SW 1271 (cell line): Measurements from ENCODE around the gene PHC2.

ENCODE experiments used
- DNase-seq, 2 experiments: peaks; one replicate each; lab custom pipeline; 2025; lab: John Stamatoyannopoulos, UW

PHC2 gene

GRCh38 chr1:33332357-33332789 is 98.5 kb downstream of the PHC2 start:
- no peak for DNase-seq

GRCh38 chr1:33331444-33332356 is 99.2 kb downstream of the PHC2 start:
- no peak for DNase-seq

- DNase-seq, result no peak
These were observed 100.0 kb downstream of the PHC2 start for GRCh38 chr1:33330906-33331305.

- no peak for DNase-seq
These were observed 100.5 kb downstream of the PHC2 start for GRCh38 chr1:33330361-33330890.

- DNase-seq, result no peak
These were observed 101.1 kb downstream of the PHC2 start for GRCh38 chr1:33329600-33330305.

- DNase-seq, result no peak
These were observed 102.1 kb downstream of the PHC2 start for GRCh38 chr1:33328817-33329216.

- no peak for DNase-seq
These were observed 103.1 kb downstream of the PHC2 start for GRCh38 chr1:33327587-33328325.

- DNase-seq, result no peak
These were observed 104.1 kb downstream of the PHC2 start for GRCh38 chr1:33326785-33327184.

GRCh38 chr1:33324677-33325575 is 106.0 kb downstream of the PHC2 start:
- no peak for DNase-seq

GRCh38 chr1:33323663-33324477 is 107.0 kb downstream of the PHC2 start:
- DNase-seq, result no peak

GRCh38 chr1:33322870-33323585 is 107.9 kb downstream of the PHC2 start:
- DNase-seq, result no peak

GRCh38 chr1:33322109-33322508 is 108.8 kb downstream of the PHC2 start:
- DNase-seq, result no peak

GRCh38 chr1:33321178-33321577 is 109.7 kb downstream of the PHC2 start:
- DNase-seq, result no peak

- DNase-seq, result no peak
These were observed 110.2 kb downstream of the PHC2 start, which contains the start of gene A3GALT2 for GRCh38 chr1:33320619-33321165. A3GALT2 (minus strand) TSS chr1:33321098; CDS start chr1:33321098, 0 bp downstream.

GRCh38 chr1:33319949-33320618 is 110.8 kb downstream of the PHC2 start:
- no peak for DNase-seq

GRCh38 chr1:33319186-33319948 is 111.5 kb downstream of the PHC2 start:
- DNase-seq, result no peak

GRCh38 chr1:33317946-33318345 is 112.9 kb downstream of the PHC2 start:
- DNase-seq, result no peak

GRCh38 chr1:33317354-33317753 is 113.5 kb downstream of the PHC2 start:
- no peak for DNase-seq
